GM12891 (cell line): ENCODE results near the gene CTH.
"Not testable (repeated sequence)": the region's sequence is repeated elsewhere in the genome, so short reads cannot be mapped to it uniquely, and the experiment has no call there.

Experiments used
- PAX5 ChIP-seq: IDR thresholded peaks from 2 replicates; pipeline ENCODE4 v1.6.1; 2011; ENCODE audit warnings: low read length, moderate library complexity, mild to moderate bottlenecking; ENCODE audit not compliant: insufficient read depth, severe bottlenecking
- POLR2A ChIP-seq: IDR thresholded peaks from 2 replicates; pipeline ENCODE4 v1.6.1; 2011; ENCODE audit warnings: low read depth, low read length, control low read depth
- POLR2AphosphoS5 ChIP-seq: IDR thresholded peaks from 2 replicates; pipeline ENCODE4 v1.6.1; 2011; ENCODE audit warnings: low read depth, low read length, control low read depth
- POU2F2 ChIP-seq: IDR thresholded peaks from 2 replicates; pipeline ENCODE4 v1.6.1; 2011; ENCODE audit warnings: low read depth, mild to moderate bottlenecking, control low read depth, low read length, moderate library complexity
- SPI1 ChIP-seq: IDR thresholded peaks from 2 replicates; pipeline ENCODE4 v1.6.1; 2011; ENCODE audit warnings: low read depth, low read length, control low read depth
- TAF1 ChIP-seq: IDR thresholded peaks from 2 replicates; pipeline ENCODE4 v1.6.1; 2011; ENCODE audit warnings: low read depth, low read length, control low read depth

DNA sequence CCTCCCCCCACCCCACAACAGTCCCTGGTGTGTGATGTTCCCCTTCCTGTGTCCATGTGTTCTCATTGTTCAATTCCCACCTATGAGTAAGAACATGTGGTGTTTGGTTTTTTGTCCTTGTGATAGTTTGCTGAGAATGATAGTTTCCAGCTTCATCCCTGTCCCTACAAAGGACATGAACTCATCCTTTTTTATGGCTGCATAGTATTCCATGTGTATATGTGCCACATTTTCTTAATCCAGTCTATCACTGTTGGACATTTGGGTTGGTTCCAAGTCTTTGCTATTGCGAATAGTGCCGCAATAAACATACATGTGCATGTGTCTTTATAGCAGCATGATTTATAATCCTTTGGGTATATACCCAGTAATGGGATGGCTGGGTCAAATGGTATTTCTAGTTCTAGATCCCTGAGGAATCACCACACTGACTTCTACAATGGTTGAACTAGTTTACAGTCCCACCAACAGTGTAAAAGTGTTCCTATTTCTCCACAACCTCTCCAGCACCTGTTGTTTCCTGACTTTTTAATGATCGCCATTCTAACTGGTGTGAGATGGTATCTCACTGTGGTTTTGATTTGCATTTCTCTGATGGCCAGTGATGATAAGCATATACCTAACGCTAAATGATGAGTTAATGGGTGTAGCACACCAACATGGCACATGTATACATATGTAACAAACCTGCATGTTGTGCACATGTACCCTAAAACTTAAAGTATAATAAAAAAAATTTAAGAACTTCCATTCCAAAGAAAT, 8.1 kb downstream of the CTH start:
- TF ChIP-seq POLR2A, TAF1, POLR2AphosphoS5, POU2F2, SPI1, PAX5: not testable (repeated sequence)
